Measurements from ENCODE around the gene YIPF2.

Gene YIPF2

DNA sequence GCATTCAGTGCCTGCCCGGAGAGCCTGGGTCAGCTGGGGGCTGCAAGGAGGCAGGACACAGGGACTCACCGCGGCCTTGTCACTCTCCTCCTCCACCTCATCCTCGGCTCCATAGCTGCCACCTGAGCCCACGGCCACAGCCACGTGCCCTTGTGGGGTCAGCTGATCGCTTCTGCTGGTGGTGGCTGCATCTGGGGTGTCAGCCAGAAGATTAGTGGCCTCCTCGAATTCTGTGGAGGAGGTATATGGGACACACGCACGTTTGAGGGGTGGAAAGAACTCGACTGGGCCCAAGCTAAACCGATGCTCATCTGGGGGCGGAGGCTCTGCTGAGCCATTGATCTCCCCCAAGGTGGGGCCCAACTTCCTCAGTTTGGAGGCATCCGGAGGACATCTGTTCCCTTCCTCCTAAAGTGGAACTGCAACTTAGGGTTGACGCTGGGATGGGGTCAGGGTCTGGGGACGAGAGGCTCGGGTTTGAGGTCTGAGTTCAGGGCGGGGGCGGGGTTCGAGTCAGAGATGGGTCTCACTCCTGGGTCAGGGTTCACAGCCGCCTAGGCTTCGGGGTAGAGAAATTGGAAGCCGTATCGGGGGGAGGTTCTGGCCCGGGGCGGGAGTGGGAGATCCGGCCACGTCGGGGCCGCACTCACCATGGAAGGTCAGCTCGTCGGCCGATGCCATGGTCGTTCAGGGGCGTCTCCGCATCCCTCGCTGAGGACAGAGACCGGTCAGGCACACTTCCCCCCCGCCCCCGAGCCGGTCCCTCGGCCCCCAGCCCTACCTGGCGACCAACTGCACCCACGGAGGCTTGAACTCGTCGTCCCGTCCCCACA, 493 bp downstream of the YIPF2 start:
- H3K27ac ChIP-seq (ENCODE audit: low read length), result peak overlapping the region; percentile 71
- H3K9me3 ChIP-seq (ENCODE audit: insufficient read depth, low read length, severe bottlenecking), result no peaks in the 10 kb centered on the region
- no peaks in the 10 kb centered on the region for H3K27me3 ChIP-seq (ENCODE audit: insufficient read depth, low read length, poor library complexity)
- H3K79me2 ChIP-seq (ENCODE audit: insufficient read depth, low read length), result peaks cover 52% of the 10 kb centered on the region
- H3K36me3 ChIP-seq (ENCODE audit: insufficient read depth, low read length), result peaks cover 50% of the 10 kb centered on the region
- peak overlapping the region; percentile 90 for H3K9ac ChIP-seq (ENCODE audit: low read depth, low read length)
- peak overlapping the region; percentile 81 for H2AFZ ChIP-seq (ENCODE audit: low read depth, low read length)
- TF ChIP-seq, protein P1, sequence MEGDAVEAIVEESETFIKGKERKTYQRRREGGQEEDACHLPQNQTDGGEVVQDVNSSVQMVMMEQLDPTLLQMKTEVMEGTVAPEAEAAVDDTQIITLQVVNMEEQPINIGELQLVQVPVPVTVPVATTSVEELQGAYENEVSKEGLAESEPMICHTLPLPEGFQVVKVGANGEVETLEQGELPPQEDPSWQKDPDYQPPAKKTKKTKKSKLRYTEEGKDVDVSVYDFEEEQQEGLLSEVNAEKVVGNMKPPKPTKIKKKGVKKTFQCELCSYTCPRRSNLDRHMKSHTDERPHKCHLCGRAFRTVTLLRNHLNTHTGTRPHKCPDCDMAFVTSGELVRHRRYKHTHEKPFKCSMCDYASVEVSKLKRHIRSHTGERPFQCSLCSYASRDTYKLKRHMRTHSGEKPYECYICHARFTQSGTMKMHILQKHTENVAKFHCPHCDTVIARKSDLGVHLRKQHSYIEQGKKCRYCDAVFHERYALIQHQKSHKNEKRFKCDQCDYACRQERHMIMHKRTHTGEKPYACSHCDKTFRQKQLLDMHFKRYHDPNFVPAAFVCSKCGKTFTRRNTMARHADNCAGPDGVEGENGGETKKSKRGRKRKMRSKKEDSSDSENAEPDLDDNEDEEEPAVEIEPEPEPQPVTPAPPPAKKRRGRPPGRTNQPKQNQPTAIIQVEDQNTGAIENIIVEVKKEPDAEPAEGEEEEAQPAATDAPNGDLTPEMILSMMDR (IDR thresholded peaks at IDR 0.05; ENCODE audit: borderline replicate concordance, extremely low read depth, low read length, poor library complexity, severe bottlenecking), result no peak
- no peak for TF ChIP-seq EZH2 (IDR thresholded peaks at IDR 0.05; ENCODE audit: borderline replicate concordance, low read depth, low read length, severe bottlenecking)
- H3K4me1 ChIP-seq (ENCODE audit: insufficient read depth, low read length), result peaks cover 30% of the 10 kb centered on the region
- peaks cover 22% of the 10 kb centered on the region for H4K20me1 ChIP-seq (ENCODE audit: insufficient read depth, low read length)
- peak overlapping the region; percentile 44 to 94; a peak in 3 of 4 replicates for H3K4me3 ChIP-seq (ENCODE audit: low read depth in 1 of 2, low read length in 2 of 2)
- peak; percentile 35 for DNase-seq
- peak overlapping the region; percentile 90 for H3K4me2 ChIP-seq (ENCODE audit: insufficient read depth, low read length)
- peak; percentile 15 for ATAC-seq (ENCODE audit: insufficient read depth, low read depth)

GRCh38 chr19:10924597-10924996, 3.8 kb downstream of the YIPF2 start:
- Histone ChIP-seq H3K4me2 (ENCODE audit: insufficient read depth, low read length) (no peak overlapping the region), H3K36me3 (ENCODE audit: insufficient read depth, low read length) (peaks cover 61% of the 10 kb centered on the region), H3K9me3 (ENCODE audit: insufficient read depth, low read length, severe bottlenecking) (no peaks in the 10 kb centered on the region), H3K4me1 (ENCODE audit: insufficient read depth, low read length) (peaks cover 16% of the 10 kb centered on the region), H3K27ac (ENCODE audit: low read length) (no peak overlapping the region), H3K9ac (ENCODE audit: low read depth, low read length) (no peak overlapping the region), H3K27me3 (ENCODE audit: insufficient read depth, low read length, poor library complexity) (no peaks in the 10 kb centered on the region), H3K4me3 (ENCODE audit: low read depth in 1 of 2, low read length in 2 of 2) (no peak overlapping the region), H4K20me1 (ENCODE audit: insufficient read depth, low read length) (peaks cover 12% of the 10 kb centered on the region), H3K79me2 (ENCODE audit: insufficient read depth, low read length) (peaks cover 24% of the 10 kb centered on the region), H2AFZ (ENCODE audit: low read depth, low read length) (no peak overlapping the region)
- TF ChIP-seq, protein P1 (IDR thresholded peaks at IDR 0.05; ENCODE audit: borderline replicate concordance, extremely low read depth, low read length, poor library complexity, severe bottlenecking), result no peak
- no peak for TF ChIP-seq EZH2 (IDR thresholded peaks at IDR 0.05; ENCODE audit: borderline replicate concordance, low read depth, low read length, severe bottlenecking)
- ATAC-seq (ENCODE audit: insufficient read depth, low read depth), result no peak
- no peak for DNase-seq

DNA sequence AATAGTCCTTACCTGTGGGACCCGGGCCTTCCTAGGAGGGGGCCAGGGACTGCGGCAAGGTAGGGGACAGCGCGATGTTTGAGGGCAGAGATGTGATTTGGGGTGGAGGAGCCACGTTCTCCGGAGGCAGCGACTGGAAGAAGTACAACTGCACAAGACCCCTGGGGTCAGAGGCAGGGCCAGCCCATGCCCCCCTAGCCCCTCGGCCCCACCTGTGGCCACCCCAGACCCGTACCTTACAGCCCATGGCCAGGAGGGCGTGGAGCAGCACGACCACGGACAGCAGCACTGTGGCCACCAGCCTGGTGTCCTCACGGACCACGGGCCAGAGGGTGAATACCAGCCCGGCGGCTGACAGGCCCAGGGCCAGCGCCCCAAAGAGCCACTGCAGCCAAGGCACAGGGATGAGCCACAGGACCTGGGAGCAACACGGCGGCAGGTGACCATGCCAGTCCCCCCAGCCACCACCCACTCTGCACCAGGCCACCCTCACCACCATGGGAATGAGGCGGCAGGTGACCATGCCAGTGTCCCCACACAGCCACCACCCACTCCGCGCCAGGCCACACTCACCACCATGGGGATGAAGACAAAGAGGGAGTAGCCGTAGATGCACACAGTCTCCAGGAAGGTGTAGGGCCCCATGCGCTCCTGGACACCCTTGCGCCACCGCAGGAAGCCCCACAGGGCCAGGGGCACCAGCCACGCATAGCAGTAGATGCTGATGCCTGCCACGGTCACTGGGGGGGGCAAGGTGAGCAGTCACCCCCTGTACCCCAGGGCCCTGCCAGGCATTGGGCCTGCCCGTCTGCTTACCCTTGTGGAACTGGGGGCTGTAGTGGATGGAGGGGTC, 5.0 kb downstream of the YIPF2 start:
- Histone ChIP-seq H2AFZ (ENCODE audit: low read depth, low read length) (no peak overlapping the region), H3K27me3 (ENCODE audit: insufficient read depth, low read length, poor library complexity) (no peaks in the 10 kb centered on the region), H3K79me2 (ENCODE audit: insufficient read depth, low read length) (peaks cover 14% of the 10 kb centered on the region), H3K9me3 (ENCODE audit: insufficient read depth, low read length, severe bottlenecking) (no peaks in the 10 kb centered on the region), H3K36me3 (ENCODE audit: insufficient read depth, low read length) (peaks cover 61% of the 10 kb centered on the region), H3K4me3 (ENCODE audit: low read depth in 1 of 2, low read length in 2 of 2) (no peak overlapping the region), H3K4me1 (ENCODE audit: insufficient read depth, low read length) (peaks cover 12% of the 10 kb centered on the region), H3K27ac (ENCODE audit: low read length) (no peak overlapping the region), H4K20me1 (ENCODE audit: insufficient read depth, low read length) (peaks cover 6% of the 10 kb centered on the region; the same call in 1 of the 2 replicates), H3K9ac (ENCODE audit: low read depth, low read length) (no peak overlapping the region), H3K4me2 (ENCODE audit: insufficient read depth, low read length) (no peak overlapping the region)
- TF ChIP-seq, protein P1 (IDR thresholded peaks at IDR 0.05; ENCODE audit: borderline replicate concordance, extremely low read depth, low read length, poor library complexity, severe bottlenecking), result no peak
- no peak for TF ChIP-seq EZH2 (IDR thresholded peaks at IDR 0.05; ENCODE audit: borderline replicate concordance, low read depth, low read length, severe bottlenecking)
- no peak for DNase-seq
- ATAC-seq (ENCODE audit: insufficient read depth, low read depth), result no peak
